Activated gamma-delta T cell treated with anti-CD3 and anti-CD28 coated beads, Interleukin-2, amount 50 U/mL, for 16 hours (primary cell): ENCODE measurements around the gene DBH.
"Not testable (repeated sequence)": the region's sequence is repeated elsewhere in the genome, so short reads cannot be mapped to it uniquely, and the experiment has no call there.

Experiments used
- DNase-seq: peaks from one replicate; pipeline ENCODE4 v3.0.0-alpha.2; 2020; ENCODE audit warnings: low read depth

The DBH gene

GRCh38 chr9:133666387-133666786, 30.2 kb downstream of the DBH start:
- no peak for DNase-seq

- DNase-seq: no peak
Observed at GRCh38 chr9:133666845-133667244, 30.7 kb downstream of the DBH start.

DNA sequence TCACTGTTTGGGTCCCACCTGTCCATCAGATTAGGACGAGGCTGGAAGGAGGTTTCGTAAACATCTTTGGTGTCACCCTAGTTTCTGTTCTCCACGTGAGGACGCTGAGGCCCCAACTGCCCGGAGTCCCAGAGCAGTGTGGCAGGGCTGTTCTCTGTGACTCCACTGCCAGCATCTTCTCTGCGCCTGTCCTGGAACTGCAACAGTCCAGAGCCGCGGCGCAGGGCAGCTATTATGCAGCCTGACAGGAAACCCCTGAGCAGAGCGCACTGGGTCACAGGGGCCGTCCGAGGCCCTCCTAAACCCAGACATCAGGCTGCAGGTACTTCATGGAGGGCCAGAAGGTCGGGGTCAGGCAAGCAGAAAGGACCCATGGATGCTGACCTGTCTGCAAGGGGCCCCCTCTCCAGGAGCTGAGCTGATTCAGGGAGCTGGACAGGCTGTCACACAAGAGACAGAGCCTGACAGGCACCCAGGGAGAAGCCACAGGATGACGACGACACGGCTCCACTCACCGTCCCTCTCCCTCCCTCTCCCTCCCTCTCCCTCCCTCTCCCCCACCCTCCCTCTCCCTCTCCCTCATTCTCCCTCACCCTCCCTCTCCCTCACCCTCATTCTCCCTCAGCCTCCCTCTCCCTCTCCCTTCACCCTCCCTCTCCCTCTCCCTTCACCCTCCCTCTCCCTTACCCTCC, 31.7 kb downstream of the DBH start:
- no peak for DNase-seq

DNA sequence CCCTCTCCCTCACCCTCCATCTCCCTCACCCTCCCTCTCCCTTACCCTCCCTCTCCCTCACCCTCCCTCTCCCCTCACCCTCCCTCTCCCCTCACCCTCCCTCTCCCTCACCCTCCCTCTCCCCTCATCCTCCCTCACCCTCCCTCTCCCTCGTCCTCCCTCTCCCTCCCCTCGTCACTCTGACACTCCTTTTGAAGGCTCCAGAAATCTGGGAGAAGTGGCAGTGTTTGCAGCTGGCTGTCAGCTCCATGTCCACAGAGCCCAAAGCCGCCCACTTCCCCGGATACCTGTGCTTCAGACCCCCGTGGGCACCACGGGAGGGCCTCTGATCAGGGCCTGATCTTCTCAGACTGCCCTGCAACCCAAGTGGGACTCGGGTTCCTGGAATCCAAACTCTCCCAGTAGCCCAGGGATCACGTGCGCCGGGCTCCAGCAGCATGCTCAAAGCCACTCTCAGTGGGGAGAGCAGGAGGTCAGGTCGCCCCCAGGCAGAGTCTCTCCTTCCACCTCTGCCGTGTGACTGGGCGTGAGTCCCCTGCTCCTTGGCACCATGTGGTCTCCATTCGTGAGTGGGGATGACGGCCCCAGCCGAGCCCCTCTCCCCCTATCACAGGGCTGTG, 33.1 kb downstream of the DBH start:
- DNase-seq: no peak

DNA sequence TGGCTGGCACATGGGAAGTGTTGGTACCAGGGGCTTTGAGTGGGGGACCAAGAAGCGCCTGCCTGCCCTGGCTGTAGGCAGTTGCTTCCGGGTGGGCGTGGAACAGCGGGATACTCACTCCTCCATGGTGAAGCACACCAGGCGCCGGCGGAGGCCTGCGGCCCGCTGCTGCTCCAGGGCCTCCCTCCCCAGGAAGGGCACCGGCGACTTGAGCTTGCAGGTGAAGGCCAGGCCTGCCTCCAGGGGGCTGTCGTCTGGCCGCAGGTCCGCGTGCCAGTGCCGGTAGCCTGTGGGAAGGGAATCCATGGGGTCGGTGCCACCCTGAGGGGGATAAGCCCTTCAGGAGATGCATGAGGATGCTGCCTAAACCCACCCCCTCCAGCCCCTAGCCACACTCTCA, 34.3 kb downstream of the DBH start:
- no peak for DNase-seq

DNA sequence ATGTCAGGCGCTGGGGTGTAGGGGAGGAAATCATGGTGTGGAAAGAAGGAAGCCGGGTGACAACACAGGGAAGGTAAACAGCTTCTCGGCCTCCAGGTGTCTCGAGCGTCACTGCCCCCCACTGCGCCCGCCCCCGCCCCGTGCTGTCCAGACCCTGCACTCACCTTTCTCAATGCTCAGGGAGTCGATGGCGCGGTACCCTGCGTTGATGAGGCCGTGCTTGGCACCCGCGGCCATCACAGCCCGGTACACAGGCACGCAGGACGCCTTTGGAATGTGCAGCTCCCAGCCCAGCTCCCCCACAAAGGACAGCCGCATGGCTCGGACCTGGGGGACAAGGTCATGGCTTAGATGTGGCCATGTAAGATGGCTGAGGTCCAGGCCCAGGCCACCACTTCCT, 35.2 kb downstream of the DBH start:
- no peak for DNase-seq

DNA sequence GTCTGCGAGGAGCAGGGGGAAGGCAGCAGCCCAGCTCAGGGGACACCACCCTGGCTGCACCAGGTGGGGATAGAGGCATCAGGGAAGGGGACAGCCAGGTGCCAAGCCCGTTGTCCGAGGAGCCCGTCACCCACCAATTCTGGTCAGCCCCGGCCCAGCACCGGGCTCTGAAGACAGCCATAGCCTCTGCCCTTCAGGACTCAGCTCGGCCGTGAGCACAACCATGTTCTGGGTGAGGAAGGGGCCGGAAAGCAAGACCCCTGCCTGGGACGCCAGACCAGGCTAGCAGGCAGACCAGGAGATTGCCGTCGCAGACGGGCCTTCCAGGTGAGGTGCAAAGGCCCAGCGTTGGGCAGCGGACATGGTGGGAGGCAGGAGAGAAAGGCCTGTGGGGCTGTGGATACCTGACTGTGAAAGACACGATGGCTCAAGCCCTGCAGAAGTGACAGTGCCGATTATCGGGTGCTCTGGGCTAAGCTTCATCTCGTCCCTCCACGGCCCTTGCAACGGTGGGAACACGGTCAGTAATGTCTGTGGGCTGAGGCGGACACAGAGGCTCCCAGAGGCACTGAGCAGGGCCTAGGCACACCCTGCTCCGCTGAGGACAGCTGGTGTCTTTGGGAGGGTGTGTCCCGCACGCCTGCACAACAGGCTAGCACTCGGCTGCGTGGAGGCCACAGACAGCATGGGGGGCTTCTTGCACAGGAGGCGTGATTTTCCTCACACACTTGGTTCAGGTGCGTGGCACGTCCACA, 36.5 kb downstream of the DBH start:
- no peak for DNase-seq

DNA sequence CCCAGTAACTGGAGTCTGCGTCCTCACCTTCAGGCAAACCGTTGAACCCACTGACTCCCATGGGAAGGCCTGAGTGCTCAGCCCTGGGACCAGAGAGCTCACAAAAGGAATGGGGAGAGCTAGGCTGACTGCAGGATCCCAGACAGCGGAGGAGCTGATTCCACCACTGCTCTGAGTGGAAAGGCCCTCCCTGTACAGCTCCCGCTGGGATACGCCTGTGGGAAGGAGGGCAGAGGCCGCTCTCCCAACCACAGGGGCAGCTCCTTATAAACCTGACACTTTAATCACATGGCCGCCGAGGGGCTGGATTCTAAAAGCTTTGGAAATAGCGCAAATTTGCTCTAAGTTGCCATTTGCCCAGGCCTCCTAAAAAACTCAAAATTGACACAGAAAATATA, 37.1 kb downstream of the DBH start:
- no peak for DNase-seq

DNA sequence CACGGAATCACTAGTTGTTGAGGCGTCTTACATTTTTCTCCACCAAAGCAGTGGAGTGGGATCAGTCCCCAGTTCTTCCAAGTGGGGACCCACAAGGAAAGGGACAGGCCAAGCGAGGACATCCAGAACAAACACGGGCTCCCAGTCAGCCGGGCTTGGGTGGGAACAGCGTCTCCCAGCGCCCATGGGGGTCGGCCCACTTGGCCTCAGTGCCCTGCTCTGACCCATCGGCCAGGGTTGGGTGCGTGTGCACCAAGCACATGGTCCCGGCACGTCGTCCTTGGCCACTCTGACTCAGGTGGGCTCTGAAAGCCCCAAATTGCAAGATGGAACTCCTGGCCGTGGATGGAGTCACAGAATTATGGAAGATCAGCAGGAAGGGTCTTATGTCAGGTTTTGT, 37.9 kb downstream of the DBH start:
- DNase-seq: no peak

DNA sequence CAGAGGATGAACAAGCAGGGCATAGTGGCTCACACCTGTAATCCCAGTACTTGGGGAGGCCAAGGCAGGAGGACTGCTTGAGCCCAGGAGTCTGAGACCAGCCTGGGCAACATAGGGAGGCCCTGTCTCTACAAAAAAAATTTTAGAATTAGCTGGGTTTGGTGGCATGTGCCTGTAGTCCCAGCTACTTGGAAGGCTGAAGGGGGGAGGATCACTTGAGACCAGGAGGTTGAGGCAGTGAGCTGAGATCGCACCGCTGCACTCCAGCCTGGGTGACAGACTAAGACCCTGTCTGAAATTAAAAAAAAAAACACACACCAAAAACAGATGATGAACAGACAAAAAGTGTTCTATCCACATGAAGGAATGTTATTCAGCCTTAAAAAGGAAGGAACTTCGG, 39.6 kb downstream of the DBH start:
- not testable (repeated sequence) for DNase-seq

- no peak for DNase-seq
Observed at GRCh38 chr9:133676450-133676849, 40.3 kb downstream of the DBH start.

DNA sequence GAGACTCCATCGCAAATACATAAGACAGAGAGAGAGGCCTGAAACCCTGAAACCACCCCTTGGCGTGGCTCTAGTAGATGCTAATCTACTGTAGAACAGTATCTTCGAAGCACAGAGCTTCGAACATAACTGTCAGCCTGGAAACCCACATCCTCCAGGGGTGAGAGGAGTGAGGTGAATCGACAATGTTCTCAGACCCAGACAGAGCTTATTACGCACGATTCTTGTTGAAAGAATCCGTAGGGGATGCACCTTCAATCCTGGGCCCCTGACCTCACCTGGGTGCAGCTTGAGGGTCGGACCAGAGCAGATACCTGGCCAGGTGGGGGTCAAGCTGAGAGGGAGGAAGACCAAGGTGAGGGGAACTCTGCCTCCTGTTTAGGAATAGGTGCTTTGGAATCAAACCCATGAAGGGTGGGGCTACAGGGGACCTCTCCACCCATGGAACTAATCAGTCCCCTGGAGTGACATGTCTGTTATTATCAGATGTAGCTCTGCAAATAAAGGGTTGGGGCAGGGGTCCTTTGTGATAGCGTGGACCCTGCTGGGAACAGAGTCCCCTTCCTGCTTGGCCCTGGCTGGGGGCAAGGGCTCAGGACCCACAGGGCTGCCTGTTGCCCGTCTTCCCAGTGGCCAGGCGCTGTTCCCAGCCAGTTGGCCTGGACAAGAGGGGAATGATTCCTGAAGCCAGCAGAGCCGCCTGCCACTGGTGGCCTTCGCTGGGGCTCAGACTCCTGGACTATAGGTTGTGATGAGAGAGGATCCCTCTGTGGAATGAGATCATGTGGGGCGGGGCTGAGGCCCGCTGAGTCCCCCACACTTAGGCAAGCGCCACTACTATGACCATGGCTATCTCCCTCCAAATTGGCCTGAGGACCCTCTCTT, 41.2 kb downstream of the DBH start:
- peak; percentile 20 for DNase-seq

DNA sequence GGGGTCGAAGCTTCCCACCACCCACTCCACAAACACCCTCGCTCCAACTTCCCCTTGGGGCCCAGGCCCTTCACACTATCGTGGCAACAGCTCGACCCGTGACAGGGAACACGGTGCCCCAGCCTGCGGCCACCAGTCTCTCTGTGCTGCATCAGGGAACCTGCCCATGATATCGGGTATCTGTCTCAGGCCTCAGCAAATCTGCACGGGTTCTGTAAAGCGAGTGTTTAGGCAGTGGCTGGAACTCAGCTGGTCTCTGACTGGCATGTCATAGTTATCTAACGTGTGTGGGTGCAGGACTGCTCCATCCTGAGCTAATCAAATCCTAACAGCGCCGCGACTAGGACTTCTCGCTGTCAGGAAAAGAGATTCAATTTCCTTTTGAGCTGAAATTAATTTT, 42.9 kb downstream of the DBH start:
- no peak for DNase-seq

DNA sequence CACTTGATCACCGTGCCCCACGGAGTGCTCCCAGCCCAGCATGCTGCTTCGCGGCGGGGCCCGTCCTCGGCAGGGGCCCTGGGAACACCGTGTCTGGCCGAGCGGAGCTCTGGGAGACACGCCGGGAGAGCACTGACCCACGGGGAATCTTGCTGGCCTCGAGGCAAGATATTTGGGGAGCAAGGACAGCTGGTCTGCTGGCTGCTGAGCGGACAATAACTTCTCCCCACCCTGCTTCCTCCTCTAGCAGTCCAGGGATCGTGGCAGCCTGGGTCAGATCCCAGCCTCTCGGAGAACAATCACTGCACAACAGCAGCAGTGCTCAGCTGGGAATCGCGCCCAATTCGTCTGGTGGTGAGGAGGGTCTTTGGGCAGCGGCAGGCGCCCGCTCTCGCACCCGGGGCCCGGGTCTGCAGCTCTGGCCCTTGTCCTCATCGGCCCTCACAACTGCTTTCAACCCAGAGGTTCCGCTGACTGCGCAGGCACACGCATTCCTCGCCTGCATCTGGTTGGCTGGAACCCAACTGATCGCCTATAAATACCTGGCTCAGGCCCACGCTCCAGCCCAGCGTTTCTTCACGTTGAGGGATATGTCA, 43.4 kb downstream of the DBH start:
- no peak for DNase-seq

- no peak for DNase-seq
Observed at GRCh38 chr9:133680250-133680975, 44.2 kb downstream of the DBH start.

DNA sequence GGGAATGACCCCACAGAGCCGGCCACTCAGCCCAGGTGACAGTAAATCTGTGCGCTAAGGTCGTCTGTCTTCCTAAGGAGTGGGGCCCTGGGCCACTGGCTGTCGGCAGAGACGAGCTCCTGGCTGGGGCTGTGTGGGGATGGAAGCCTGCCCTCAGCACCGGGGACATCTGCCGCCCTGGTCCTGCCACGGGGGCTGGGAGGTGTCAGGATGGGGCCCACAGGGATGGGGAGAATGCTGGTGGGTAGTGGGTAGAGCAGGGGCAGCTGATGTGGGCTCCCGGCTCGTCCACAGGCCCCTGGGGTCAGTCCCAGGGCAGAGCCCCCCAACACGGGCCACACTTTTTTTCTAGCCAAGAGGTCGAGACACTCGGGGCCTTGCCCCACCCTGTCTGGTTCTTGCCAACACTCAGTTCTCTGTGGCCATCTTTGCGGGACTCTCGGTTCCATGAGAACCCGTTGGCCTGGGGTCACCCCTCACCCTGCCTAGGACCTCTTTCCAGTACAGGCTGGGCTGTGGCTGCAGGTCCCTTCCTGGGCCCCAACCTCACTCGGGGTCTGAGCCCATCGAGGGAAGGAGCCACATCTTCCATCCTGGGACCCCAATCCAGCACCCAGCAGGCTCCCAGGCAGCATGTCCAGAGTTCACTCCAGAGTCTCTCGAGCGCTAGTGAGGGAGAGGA, 45.0 kb downstream of the DBH start:
- DNase-seq: no peak

GRCh38 chr9:133681658-133682306, 45.6 kb downstream of the DBH start:
- no peak for DNase-seq

DNA sequence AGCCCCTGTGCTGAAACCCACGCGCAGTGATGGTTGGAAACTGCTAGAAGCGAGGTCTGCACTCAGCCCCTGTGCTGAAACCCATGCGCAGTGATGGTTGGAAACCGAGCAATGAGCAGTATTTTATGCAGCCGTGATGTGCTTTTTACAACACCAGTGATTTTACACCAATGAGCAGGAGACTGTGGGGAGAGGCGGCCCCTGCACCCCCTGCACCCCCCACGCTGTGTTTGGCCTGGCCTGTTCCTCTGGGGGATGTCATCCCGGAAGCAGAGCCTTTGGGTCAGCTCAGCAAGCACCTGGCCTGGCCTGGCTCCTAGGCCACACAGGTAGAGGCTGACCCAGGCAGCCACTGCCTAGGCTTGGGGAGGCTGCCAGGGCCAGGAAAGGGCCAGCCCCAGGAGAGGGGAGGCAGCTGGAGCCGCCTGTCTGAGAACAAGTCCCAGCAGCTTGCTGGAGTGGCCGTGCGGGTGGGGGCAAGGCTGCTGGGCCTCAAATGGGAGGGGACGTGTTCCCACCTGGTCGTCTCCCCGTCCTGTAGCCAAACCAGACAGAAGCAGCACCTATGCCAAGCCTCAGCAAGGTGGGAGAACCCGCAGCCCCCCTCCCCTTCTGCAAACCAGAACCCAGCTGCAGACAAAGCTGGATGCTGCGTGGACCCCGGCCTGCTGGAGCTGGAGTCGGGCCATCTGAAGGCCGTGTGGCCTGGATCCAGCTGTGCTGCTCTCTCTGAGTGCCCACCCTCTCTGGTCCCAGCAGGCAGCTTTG, 46.8 kb downstream of the DBH start:
- no peak for DNase-seq

GRCh38 chr9:133683586-133684120, 47.5 kb downstream of the DBH start:
- DNase-seq: peak; percentile 25
